ENCODE measurements around the gene LRPAP1.

Gene LRPAP1

DNA sequence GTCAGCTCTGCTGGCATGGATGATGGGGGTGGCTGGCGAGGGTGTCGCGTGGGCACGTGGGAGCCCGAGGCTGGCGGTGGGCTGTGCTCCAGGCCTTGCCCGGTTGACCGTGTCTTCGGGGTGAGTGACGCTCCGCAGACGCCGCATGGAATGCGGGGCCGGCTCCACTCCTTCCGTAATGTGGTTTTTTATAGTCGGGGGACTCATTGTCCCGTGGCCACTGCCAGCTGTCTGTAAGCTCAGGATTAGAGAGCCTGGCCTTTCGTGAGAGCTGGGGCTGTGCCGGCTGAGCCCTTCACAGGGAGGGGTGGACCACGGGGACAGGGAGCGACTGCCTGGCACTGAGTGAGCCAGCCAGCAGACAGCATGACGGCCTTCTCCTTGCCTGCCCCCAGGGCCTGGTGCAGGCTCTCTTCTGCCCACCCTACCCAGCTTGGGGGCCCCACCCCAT is 48.7 kb downstream of the LRPAP1 start:
- DNase-seq = no peak

DNA sequence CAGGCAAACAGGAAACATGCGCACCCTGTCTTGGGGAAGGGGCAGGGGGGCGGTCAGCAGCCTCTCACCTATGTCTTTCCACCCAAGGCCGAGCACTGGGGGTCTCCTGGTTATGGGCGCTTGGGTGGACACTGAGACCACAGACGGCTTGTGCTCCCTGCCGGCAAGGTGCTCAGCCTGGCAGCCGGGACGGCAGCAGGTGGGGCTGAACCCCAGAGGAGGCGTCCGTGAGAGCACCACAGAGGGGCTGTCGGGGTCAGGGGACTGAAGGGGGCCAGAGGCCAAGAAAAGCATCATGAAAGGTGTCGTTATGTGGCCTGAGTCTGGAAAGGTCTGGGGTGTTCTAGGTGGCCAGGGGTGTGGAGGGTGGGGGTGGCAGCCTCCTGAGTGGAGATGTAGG is 49.5 kb downstream of the LRPAP1 start:
- DNase-seq = no peak

DNA sequence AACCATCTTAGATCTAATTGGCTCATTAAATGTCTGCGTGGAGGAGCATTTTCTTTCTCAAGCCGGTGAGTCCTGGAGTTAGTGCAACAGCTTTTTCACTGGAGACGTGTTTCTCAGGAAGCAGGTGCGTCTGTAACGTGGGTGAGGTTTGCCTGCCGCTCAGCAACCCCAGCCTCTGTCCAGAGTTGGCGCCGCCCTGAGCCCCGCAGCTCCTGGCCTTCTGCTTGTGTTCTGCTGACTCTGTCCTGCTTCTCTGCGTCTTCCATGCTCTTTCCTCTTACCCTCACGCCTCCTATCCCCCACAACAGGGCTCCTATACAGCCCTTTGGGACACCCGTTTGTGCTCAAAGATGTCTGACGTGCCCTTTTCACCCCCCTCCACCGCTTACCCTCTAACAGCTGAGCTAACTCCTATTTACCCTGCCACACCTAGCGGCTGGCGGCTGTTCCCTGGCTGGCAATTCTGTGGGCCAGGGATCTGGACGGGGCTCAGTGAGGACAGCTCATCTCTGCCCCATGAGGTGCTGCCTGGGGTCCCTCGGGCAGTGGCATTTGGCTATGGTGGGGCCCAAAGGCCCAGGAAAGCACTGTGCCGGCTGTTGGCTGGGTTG is 50.3 kb downstream of the LRPAP1 start:
- DNase-seq = no peak

DNA sequence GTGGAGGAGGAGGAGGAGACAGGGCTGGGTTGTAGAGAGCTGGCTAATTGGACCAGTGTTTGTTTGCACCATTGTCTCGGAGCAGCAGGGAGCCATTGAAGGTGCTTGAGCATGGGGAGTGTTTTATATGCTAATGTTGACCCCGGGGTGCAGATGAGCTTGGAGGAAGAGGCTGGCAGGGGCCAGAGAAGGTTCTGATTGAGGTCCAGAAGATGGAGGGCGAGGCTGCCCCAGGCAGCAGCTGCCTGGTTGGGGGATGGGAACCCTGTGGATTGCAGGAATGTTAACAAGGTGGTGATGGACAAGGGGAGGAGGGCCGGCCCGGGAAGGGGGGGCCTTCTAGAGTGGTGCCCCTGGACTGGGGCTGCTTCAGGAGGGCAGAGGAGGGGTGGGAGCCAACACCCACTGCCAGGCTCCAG is 51.1 kb downstream of the LRPAP1 start:
- no peak for DNase-seq

DNA sequence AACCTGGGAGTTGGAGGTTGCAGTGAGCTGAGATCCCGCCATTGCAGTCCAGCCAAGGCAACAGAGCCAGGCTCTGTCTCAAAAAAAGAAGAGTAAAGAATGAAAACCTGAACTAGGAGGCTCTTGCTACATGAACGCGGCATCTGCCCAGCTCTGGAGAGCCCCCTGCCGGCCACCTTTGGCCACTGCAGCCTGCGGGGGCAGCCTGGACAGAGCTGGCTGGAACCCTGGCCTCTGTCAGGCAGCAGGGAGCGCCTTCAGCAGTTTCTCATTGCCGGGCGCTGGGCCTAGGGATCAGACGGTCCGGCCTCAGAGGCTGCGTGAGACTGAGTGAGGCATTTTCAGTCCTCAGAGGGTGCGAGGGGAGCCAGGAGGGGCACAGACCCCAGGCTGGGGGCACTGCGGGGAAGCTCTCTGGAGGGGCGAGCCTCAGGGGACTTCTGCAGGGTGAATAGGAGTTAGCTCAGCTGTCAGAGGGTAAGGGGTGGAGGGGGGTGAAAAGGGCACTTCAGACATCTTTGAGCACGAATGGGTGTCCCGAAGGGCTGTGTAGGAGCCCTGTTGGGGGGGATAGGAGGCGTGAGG is 51.6 kb downstream of the LRPAP1 start:
- peak; percentile 57 for DNase-seq

DNA sequence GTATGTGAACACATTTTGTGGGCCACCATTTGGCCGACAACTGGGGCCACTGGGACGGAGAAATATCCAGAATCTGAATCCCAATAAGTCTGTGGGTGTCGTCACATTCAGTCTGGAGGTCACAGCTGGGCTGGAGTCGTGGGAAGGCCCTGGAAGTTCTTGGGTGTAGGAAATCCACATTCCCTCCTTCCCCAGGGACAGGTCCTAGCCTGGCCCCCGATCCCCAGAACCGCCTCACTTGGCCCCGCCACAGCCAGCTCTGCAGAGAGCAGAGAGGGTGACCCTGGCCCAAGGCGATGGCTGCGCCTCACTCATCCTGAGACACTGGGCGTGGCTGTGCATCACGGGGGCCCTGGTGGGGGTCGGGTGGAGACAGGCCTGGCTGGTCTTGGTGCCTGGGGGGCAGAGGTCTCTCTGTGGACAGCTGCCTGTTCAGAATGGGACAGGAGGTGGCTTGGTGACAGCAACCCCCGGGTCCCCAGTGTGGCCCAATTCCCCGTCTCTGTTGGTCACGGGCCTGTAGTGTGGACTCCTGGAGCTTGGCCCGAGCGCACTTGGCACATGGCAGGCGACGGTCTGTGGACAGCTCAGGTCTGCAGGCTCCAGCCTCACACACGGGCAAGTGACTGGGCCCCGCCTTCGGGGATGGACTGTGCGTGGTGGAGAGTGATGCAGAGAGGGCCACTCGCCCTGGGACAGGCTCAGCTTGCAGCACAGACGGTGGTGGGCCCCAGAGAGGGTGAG is 52.7 kb downstream of the LRPAP1 start:
- no peak for DNase-seq

DNA sequence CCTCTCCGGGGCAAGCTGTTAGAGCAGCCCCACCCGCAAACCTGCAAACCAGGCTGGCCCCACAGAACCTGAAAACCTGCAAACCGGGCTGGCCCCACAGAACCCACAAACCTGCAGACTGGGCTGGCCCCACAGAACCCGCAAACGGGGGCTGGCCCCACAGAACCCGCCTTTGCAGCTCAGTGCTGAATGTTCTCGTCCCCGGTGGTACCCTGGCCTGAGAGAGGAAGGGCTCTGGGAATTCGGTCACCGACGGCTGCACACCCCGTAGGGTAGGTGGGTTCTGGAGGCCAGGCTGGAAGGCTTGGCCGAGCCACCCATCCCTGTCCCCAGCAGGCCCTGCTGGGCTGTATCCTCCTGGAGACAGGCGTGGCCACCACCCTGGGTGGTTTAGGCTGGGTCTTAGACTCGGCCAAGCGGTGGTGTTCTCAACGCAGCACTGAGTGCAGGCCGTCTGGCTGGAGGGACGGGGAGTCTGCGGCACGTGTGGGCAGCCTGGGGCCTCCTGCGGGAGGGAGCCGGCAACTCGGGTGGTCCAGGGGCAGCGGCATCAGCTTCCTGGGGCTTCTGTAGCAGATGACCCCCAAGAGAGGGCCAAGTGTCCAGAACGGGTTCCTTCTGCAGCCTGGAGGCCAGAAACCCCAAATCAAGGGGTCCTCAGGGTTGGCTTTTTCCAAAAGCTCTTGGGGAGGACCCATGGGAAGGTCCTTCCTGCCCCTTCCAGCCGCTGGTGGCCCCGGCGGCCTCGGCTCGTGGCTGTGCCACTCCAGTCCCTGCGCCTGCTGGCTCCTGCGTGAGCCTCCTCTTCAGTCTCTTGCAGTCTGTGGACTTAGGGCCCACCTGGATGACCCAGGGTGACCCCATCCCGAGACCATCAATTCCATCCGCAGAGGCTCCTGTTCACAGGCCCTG is 53.5 kb downstream of the LRPAP1 start:
- DNase-seq = no peak

DNA sequence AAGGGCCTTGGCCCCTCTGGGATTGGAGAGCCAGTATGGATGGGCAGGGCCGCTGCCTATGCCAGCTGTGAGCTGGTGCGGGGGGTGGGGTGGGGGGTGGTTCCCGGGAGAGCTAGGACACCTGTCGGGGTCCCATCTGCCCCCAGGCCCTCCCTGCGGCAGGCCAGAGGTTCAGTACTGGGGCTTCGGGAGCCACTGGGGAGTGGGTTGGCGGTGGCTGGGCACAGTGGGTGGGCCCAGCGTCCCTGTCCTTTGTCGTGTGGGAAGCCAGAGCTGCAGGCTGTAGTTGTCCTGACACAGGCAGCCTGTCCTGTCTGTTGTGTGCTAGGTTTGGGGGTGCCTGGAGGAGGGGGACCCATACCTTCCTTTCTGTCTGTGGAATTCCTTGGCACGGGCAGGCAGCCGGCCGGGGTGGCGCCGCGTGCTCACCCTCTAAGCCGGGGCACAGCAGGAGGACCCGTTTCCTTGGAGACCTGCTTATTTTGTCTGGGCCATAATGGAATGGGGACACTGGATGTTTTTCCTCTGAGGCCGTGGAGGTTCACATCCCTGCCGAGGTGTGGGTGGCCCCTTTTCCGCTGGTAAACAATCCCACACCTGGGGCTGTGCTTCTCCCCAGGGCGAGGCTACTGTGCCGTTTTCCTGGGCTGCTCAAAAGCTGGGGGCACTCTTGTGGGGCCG is 54.3 kb downstream of the LRPAP1 start:
- DNase-seq = no peak

DNA sequence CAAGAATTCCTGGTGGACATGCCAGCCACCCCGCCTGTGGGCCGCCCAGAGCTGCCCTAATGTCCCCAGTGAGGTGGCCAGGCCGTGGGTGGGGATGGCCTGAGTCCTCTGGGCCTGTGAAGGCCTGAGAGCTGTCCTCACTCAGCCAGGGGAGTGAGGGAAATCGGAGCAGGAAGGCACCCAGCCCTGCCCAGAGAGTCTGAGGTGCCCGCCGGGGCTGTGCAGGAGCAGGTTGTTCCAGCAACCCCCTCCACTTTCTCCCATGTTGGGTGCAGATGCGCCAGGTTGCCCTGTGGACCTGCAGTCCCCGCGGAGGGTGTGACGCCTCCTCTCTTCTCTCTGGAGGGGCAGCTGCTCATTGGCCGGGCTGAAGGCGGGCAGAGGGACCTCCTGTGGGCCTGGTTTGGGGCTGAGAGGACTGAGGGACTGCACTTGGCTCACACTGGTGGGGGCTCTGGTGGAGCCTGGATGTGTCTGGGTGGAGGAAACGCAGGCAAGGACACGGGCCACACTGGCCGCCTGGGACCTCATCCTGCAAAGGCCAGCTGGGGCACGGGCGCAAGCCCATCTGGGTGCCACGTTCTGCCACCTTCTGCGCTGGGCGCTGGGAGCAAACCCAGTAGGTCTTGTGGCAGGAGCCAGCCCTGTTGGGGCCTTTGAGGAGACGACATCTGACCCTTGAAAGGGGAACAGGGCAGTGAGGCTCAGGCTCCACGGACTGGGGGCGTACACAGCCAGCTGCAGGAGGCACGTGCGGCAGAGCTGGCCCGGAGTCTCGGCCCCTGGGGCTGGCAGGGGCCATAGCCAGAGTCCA is 55.1 kb downstream of the LRPAP1 start:
- DNase-seq = no peak

DNA sequence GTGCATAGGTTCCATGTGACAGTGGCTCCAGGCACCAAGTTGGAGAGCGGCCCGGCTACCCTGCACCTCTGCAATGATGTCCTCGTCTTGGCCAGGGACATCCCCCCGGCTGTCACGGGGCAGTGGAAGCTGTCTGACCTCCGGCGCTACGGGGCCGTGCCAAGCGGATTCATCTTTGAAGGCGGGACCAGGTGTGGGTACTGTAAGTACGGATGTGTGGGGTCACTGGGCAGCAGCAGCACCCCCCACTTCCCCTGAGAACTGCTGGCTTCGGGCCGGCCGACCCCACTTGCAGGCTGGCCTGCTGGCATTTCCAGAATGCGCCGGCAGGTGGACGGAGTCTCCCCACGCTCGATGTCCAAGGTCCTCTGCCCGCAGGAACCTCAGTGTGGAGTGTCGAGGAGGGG is 55.9 kb downstream of the LRPAP1 start:
- DNase-seq = no peak

DNA sequence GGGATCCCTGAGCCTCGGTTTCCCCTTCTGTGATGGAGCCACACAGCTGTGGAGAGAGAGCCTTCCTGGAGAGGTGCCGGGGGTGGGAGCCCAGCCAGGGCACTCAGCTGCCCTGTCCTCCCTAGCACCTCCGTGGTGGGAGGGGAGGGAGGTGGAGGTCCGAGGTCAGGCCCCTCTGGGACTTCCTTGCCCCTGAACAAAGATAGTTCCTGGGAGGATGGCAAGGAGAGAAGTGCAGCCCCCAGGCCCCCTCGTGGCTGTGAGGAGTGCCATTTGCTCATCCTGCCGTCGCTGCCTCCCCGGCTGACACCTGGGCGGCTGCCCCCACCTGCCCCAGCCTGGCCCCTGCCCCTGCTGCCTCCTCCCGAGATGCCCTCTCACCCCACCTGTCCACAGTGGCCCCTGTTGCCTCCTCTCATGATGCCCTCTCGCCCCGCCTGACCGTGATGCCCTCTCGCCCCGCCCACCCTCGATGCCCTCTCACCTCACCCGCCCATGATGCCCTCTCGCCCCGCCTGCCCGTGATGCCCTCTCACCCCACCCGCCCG is 56.4 kb downstream of the LRPAP1 start:
- DNase-seq = no peak

DNA sequence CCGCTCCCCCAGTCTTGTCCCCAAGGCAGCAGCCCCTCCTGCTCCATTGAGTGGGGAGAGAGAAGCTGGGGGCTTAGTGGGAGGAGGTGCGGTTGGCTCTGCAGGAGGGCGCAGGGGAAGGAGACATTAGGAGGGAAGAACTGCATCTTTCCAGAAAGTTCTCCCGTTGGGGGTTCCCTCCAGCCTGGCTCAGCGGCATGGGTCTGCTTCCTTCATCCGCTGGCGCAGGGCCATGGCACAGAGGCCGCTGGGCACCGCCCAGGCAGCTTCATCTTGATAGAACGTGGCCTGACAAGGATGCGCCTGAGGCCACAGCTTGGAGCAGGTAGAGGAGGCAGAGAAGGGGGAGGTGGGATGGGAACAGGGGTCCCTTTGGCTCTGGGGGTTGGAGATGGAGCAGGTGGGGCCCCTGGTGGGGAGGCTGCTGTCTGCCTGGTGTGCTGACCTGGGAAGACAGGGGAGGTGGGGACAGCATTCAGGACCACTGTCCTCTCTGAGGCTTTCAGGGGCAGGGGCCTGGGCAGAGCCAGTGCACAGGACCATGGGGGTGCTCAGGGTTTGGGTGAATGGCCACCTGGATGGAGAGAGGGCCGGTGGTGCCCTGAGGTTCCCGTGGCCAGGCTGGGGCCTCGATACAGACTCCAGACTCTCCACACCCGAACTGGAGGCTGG is 57.0 kb downstream of the LRPAP1 start:
- DNase-seq = no peak

DNA sequence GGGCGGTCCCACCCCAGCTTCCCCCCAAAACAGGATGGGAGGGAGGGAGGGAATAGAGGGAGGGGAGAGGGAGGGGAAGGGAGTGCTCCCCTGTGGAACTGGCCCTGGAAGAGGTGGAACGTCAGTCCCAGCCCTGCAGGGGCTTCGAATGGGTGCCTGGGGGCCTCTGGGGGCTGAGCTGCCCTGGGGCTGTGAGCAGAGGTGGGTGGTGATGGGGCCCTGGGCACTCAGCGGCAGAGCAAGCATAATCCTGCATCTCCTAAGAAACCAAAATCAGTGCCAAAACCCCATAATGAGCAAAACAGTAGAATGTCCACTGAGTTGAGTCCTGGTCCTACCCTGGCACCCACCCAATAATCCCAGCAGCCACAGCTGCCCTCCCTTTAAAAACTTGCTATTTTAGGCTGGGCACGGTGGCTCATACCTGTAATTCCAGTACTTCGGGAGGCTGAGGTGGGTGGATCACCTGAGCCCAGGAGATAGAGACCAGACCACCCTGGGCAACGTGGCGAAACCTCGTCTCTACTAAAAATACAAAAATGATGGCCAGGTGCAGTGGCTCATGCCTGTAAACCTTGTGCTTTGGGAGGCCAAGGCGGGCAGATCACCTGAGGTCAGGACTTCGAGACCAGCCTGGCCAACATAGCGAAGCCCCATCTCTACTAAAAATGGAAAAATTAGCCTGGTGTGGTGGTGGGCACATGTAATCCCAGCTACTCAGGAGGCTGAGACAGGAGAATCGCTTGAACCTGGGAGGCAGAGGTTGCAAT is 58.0 kb downstream of the LRPAP1 start:
- no peak for DNase-seq

DNA sequence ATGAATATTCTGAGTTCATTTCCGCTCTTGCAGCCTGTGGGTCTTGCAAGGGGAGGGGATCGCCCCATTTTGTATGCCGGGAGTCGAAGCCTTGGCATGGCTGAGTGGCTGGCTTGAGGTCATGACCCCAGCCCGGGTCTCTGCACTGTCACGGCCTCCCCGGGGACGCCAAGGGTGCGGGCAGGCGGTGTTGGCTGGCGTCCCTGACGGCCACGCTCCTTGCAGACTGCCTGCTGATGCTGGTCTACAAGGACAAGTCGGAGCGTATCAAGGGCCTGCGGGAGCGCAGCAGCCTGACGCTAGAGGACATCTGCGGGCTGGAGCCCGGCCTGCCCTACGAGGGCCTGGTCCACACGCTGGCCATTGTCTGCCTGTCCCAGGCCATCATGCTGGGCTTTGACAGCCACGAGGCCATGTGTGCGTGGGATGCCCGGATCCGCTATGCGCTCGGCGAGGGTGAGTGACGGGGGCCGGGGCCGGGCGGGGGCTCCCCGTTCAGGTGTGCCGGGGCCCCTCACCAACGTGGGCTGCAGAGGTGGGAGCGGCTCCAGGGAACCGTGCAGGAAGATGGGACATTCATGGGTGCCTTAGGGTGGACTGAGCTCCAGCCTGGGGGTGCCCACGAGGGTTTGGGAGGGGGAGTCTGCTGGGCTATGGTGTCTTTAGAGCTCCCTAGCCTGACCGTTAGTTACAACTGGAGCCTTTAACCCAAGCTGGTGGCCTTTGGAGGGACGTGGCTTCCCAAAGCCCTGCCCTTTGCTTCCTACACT is 58.9 kb downstream of the LRPAP1 start:
- no peak for DNase-seq

DNA sequence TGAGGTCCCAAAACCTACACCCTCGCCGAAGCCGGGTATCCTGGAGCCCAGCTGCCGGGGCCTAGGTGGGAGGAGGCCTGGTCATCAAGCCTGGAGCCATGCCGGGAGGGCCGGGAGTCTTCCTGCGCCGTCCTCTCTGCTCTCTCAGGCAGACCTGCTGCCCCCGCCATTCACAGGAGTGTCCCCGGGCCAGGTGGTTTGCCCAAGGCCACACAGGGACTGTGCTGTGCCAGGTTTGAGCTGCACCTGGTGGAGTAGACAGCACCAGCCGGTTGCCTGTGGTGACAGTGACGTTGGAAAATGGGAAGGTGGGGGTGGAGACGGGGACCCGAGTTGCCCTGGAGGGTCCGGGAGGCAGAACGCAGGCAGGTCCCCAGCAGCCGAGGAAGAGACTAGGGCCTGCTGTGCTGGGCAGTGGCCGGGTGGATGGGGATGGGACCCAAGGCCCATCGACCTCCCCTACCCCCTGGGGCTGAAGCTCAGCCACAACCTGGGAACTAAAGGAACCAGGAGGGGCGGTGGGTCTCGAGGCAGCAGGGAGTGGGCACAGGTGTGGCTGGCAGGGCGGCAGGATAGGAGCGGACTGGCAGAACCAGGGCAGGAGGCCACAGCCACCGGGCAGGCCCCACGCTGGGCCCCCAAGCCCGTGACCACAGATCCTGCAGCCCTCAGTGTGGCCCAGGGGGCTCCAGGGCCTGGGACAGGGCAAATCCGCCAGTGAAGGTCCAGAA is 59.6 kb downstream of the LRPAP1 start:
- DNase-seq = no peak

DNA sequence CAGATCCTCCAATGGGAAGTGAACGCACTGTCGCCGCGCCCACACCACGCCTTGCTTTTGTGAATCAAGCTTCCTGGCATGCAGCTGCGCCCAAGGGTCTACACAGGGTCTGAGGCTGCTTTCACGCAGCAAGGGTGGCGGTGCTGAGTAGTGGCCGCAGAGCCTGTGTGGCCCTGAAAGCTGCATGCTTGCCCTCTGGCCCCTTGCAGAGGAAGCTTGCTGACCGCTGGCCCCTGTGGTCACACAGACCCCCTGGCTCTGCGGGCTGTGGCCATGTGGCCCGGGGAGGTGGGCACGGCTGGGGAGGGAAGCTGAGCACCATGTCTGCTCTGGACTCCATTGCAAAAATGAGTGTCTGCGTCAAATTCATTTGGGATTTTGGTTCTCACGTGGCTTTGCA is 60.3 kb downstream of the LRPAP1 start:
- DNase-seq = no peak

DNA sequence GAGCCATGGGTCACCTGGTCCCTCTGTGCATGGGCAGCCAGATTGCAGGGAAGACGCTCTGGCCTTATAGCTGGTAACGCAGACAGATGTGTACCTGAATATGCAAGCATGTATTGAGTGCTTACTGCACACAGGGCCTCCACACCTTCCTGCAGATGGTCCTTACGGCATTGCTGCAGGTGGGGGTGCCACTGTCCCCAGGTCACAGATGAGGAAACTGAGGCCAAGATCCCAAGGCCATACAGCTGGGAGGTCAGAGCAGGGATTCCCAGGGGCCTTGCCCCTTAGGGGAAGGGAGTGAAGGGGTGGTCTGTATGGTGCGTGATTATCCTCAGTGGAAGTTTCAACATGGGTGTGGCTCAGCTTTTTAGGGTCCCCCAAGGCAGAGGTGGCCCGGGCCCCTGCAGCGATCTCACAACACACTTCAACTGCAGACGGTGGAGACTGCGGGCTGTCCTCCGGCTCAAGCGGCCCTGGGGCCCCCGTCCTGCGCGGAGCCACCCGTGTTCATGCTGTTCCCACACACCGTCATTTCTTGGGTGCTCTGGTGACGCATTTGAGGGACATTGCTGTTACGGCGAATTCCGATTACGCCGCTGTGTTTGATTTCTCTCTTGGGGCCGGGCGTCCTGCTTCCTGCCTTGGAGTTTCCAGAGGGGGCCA is 61.0 kb downstream of the LRPAP1 start:
- DNase-seq = no peak

All from MV-4-11 (cell line).